22Rv1 (cell line): ENCODE measurements around the gene CNOT4.
"Not testable (repeated sequence)": the region's sequence is repeated elsewhere in the genome, so short reads cannot be mapped to it uniquely, and the experiment has no call there.

Experiments
- H3K27ac ChIP-seq: fragments of 450-650 bp; 2 replicates; pipeline ENCODE4 v1.5.1; 2017
- ZFX ChIP-seq: fragments of 450-650 bp; IDR thresholded peaks from 2 replicates; pipeline ENCODE4 v1.6.1; 2017; ENCODE audit warnings: antibody characterized with exemption, borderline replicate concordance
- TF ChIP-seq, protein P1 (sequence below): fragments of 450-650 bp; IDR thresholded peaks from 2 replicates; pipeline ENCODE4 v1.5.1; 2017; ENCODE audit warnings: mild to moderate bottlenecking

CNOT4 gene

DNA sequence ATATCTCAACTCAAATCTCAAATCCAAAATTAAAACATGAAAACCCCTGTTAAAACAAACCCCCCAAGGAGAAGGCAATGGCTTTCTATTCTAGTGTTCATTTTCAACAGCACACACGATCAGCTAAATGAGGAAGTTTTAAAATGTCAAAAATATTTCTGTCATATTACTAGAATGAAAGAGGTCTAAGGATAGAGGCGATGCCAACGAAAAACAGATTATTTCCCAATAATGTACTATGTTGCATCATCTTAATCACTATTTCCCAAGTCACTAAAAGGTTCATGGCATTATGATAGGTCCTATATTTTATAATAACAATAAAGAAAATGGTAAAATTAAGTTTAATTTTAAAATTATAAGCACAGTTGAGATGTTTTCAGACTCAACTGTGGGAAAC, 10.1 kb downstream of the CNOT4 start:
- TF ChIP-seq, protein P1, sequence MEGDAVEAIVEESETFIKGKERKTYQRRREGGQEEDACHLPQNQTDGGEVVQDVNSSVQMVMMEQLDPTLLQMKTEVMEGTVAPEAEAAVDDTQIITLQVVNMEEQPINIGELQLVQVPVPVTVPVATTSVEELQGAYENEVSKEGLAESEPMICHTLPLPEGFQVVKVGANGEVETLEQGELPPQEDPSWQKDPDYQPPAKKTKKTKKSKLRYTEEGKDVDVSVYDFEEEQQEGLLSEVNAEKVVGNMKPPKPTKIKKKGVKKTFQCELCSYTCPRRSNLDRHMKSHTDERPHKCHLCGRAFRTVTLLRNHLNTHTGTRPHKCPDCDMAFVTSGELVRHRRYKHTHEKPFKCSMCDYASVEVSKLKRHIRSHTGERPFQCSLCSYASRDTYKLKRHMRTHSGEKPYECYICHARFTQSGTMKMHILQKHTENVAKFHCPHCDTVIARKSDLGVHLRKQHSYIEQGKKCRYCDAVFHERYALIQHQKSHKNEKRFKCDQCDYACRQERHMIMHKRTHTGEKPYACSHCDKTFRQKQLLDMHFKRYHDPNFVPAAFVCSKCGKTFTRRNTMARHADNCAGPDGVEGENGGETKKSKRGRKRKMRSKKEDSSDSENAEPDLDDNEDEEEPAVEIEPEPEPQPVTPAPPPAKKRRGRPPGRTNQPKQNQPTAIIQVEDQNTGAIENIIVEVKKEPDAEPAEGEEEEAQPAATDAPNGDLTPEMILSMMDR, result no peak
- no peak for TF ChIP-seq ZFX
- H3K27ac ChIP-seq, result no peak overlapping the region

DNA sequence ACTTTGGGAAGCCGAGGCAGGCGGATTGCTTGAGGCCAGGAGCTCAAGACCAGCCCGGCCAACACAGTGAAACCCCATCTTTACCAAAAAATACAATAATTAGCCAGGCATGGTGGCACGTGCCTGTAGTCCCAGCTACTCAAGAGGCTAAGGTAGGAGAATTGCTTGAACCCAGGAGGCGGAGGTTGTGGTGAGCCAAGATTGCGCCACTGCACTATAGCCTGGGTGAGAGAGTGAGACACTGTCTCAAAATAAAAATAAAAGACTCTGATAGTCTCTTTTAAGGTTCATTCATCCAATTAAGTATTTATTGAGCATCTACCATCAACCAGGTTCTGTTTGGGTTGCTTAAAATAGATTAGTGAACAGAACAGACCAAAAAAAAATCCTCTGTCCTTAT, 12.7 kb downstream of the CNOT4 start:
- not testable (repeated sequence) for H3K27ac ChIP-seq

DNA sequence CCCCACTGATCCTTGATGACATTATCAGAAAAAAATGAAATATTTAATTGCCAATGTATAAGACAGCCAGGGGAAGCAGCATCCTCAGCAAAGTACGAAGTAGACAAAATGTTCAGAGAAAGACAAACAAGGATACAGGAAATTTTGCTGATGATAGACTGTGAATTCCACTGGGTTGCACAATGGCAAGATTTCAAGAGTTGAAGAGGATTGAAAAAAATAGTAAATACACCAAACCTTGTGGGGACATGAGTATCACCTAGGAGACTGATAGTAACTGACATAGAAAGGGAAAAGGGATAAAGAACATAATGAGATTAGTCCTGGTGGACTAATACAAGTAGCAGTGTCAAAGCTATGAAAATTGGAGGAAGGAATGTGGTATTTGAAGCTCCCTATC, 16.5 kb downstream of the CNOT4 start:
- no peak for TF ChIP-seq ZFX
- TF ChIP-seq, protein P1, result no peak
- H3K27ac ChIP-seq, result no peak overlapping the region

DNA sequence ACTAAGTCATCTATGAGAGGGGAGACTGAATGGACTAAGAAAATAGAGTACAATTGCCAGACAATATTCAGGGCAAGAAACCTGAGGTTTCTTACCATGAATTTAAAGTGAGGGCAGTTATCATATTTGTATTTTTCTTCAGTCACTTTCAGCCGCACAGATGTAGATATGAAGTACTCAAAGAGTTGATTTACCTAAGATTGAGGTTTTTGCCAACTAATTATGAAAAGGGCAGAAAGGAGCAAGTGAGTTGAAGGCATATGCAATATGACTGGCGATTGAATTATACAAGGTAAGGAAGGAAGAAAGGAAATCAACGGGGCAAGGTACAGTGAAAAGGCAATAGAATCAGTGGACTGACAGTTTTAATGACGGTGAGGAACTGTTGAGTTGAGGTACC, 17.8 kb downstream of the CNOT4 start:
- TF ChIP-seq ZFX, result no peak
- no peak overlapping the region for H3K27ac ChIP-seq

DNA sequence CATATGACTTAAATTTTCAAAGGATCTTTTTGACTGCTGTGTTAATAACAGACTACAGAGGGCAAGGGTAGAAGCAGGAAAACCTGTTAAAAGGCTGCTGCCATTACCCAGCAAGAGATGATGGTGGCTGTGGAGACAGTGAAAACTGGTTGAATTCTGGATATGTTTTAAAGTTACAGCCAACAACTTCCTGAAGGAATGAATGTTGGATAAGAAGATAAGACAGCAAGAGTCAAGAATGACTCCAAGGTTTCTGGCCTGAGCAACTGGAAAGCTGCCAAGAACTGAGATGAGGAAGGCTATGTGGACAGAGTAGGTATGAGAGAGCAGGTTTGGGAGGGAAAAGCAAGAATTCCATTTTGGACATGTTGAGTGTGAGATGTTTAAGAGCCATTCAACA, 19.1 kb downstream of the CNOT4 start:
- H3K27ac ChIP-seq, result no peak overlapping the region
- TF ChIP-seq, protein P1, result no peak
- TF ChIP-seq ZFX, result no peak

DNA sequence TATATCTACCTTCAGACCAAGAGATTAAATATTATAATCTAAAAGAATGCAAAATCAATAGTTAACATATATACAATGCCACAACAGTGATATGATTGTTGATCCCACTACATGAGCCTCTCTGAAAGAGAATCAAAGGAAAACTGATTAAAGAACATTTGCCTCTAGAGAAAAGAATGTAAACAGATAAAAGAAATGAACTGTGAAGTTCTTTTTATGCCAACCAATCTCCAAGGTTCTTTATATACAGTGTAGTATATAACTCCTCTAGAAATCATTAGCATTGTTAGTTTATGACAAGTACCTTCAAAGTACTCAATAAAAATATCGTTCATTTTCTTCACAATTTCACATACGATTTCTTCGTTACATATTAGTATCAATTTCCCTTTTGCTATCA, 20.1 kb downstream of the CNOT4 start:
- TF ChIP-seq, protein P1, result no peak
- TF ChIP-seq ZFX, result no peak
- H3K27ac ChIP-seq, result no peak overlapping the region

DNA sequence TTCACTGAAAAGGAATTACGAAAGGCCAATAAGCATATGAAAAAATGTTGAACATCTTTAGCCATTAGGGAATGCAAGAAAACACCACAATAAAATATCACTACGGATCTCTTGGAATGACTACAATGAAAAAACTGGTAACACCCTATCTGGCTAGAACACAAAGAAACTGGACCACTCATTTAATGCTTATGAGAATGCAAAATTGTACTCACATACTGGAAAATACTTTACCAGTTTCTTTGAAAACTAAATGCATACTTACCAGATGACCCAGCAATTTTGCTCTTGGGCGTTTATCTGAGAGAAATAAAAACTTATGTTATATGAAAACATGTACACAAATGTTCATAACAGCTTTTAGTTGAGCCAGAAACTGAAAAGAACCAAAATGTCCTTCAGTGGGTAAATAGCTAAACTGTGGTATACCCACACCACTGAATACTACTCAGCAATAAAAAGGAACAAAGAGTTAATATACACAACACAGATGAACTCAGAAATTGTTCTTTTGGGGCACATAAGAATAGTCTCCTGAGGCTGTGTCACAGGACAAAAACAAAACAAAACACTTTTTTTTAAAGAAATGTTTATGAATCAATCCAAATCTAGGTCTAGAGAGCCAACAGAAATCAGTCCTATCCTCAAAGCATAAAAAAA, 23.5 kb downstream of the CNOT4 start:
- H3K27ac ChIP-seq, result no peak overlapping the region
- TF ChIP-seq, protein P1, result no peak
- TF ChIP-seq ZFX, result no peak

DNA sequence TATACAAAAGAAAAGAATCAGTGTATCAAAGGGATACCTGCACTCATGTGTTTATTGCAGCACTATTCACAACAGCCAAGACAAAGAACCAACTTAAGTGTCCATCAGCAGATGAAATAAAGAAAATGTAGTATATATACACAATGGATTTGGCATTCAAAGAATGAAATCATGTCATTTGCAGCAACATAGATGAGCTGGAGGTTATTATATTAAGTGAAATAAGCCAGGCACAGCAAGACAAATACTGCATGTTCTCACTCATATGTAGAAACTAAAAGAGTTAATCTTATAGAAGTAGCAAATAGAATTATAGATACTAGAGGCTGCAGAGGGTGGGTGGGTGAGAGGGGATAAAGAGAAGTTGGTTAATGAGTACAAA, 28.3 kb downstream of the CNOT4 start:
- H3K27ac ChIP-seq, result no peak overlapping the region
- no peak for TF ChIP-seq ZFX
- TF ChIP-seq, protein P1, result no peak
